ENCODE results near the gene RAB33A. TPM values are rescaled to one million over a fixed set of nuclear protein-coding genes. Genes with fewer than 3 reads are reported as not detected.

The RAB33A gene
- total RNA-seq, 1 donor from 2014 or later = 16.7 TPM

GRCh38 chrX:130165181-130165702 is 6.5 kb upstream of the RAB33A start:
- H3K27ac Mint-ChIP-seq (ENCODE audit: unreplicated experiment) = peak overlapping the region; percentile 99
- TF ChIP-seq, protein P1, sequence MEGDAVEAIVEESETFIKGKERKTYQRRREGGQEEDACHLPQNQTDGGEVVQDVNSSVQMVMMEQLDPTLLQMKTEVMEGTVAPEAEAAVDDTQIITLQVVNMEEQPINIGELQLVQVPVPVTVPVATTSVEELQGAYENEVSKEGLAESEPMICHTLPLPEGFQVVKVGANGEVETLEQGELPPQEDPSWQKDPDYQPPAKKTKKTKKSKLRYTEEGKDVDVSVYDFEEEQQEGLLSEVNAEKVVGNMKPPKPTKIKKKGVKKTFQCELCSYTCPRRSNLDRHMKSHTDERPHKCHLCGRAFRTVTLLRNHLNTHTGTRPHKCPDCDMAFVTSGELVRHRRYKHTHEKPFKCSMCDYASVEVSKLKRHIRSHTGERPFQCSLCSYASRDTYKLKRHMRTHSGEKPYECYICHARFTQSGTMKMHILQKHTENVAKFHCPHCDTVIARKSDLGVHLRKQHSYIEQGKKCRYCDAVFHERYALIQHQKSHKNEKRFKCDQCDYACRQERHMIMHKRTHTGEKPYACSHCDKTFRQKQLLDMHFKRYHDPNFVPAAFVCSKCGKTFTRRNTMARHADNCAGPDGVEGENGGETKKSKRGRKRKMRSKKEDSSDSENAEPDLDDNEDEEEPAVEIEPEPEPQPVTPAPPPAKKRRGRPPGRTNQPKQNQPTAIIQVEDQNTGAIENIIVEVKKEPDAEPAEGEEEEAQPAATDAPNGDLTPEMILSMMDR (IDR thresholded peaks at IDR 0.05) = no peak
- H3K9me3 Mint-ChIP-seq (ENCODE audit: low read depth) = no peaks in the 10 kb centered on the region
- H3K4me3 Mint-ChIP-seq (ENCODE audit: unreplicated experiment) = peak overlapping the region; percentile 94
- peaks cover 30% of the 10 kb centered on the region for H3K4me1 Mint-ChIP-seq (ENCODE audit: low read depth)
- H3K36me3 Mint-ChIP-seq (ENCODE audit: low read depth) = no peaks in the 10 kb centered on the region
- no peaks in the 10 kb centered on the region for H3K27me3 Mint-ChIP-seq (ENCODE audit: low read depth)
- DNase-seq (ENCODE audit: low spot score) = no peak

DNA sequence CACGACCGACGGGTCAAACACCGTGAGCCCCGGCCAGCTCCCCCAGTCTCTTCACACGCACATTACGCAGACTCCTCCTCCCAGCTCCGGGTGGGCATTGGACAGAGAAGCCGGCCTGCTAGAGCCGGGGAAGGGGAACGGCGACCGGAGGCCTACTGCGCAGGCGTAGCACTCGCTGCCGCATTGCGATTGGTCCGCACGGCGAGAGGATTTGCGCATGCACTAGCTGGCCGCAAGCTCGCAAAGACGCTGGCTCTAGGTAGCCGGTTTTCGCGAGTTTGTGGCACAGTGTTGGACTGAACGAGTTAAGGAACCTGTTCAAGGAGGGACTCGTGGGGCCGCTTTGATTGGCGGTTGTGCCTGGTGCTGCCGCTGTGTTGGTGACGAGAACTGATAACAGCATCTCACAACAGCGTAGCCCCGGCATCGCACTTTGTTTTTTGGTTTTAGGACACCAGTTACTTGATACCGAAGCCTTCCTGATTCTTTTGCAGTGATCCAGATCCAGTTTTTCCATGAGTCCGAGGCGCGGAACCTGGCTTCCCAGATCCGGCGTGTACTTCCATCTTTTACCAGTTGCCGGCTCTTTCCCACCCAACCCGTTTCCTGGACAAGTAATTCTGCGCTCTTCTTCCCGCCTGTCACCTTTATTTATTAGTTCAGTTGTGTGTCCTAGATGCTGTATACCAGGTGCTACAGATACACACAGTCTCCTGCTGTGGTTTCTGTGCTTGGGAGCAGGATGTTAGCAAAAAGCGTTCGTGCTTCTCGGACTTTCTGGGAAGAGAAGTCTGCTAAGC is 5.9 kb upstream of the RAB33A start, which contains the start of gene AIFM1:
Gene AIFM1 (minus strand): TSS at position 139 of the 800 bp plus-strand sequence. CDS start 185 bp downstream, outside the sequence.
- peaks cover 32% of the 10 kb centered on the region for H3K4me1 Mint-ChIP-seq (ENCODE audit: low read depth)
- peak; percentile 97 for DNase-seq (ENCODE audit: low spot score)
- no peaks in the 10 kb centered on the region for H3K36me3 Mint-ChIP-seq (ENCODE audit: low read depth)
- H3K9me3 Mint-ChIP-seq (ENCODE audit: low read depth) = no peaks in the 10 kb centered on the region
- TF ChIP-seq, protein P1 (IDR thresholded peaks at IDR 0.05) = no peak
- H3K27ac Mint-ChIP-seq (ENCODE audit: unreplicated experiment) = peak within 1 kb of the TSS; percentile 99
- H3K4me3 Mint-ChIP-seq (ENCODE audit: unreplicated experiment) = peak within 1 kb of the TSS; percentile 94
- H3K27me3 Mint-ChIP-seq (ENCODE audit: low read depth) = no peaks in the 10 kb centered on the region

DNA sequence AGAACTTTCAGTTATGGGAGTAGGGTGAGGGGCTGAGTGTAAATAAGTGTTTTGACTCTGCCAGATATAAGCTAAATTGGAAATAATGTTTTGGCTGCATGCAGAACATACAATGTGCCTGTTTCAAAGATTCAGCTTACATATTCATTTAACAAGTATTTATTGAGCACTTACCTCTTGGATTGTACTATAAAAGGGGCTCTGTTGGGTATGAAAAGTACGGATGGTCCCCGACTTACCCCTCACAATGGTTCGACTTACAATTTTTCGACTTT is 5.3 kb upstream of the RAB33A start:
- Mint-ChIP-seq H3K4me3 (ENCODE audit: unreplicated experiment) (peak overlapping the region; percentile 94), H3K27me3 (ENCODE audit: low read depth) (no peaks in the 10 kb centered on the region), H3K4me1 (ENCODE audit: low read depth) (peaks cover 34% of the 10 kb centered on the region), H3K9me3 (ENCODE audit: low read depth) (no peaks in the 10 kb centered on the region), H3K27ac (ENCODE audit: unreplicated experiment) (peak overlapping the region; percentile 99), H3K36me3 (ENCODE audit: low read depth) (no peaks in the 10 kb centered on the region)
- no peak for DNase-seq (ENCODE audit: low spot score)
- TF ChIP-seq, protein P1 (IDR thresholded peaks at IDR 0.05) = no peak

GRCh38 chrX:130167040-130167439 is 4.7 kb upstream of the RAB33A start:
- H3K9me3 Mint-ChIP-seq (ENCODE audit: low read depth) = no peaks in the 10 kb centered on the region
- no peaks in the 10 kb centered on the region for H3K27me3 Mint-ChIP-seq (ENCODE audit: low read depth)
- peaks cover 32% of the 10 kb centered on the region for H3K4me1 Mint-ChIP-seq (ENCODE audit: low read depth)
- H3K4me3 Mint-ChIP-seq (ENCODE audit: unreplicated experiment) = peak overlapping the region; percentile 94
- H3K27ac Mint-ChIP-seq (ENCODE audit: unreplicated experiment) = no peak overlapping the region
- no peak for DNase-seq (ENCODE audit: low spot score)
- TF ChIP-seq, protein P1 (IDR thresholded peaks at IDR 0.05) = no peak
- H3K36me3 Mint-ChIP-seq (ENCODE audit: low read depth) = no peaks in the 10 kb centered on the region

GRCh38 chrX:130170752-130171445 is 863 bp upstream of the RAB33A start:
- Mint-ChIP-seq H3K27ac (ENCODE audit: unreplicated experiment) (peak overlapping the region; percentile 49), H3K4me1 (ENCODE audit: low read depth) (peaks cover 34% of the 10 kb centered on the region), H3K27me3 (ENCODE audit: low read depth) (no peaks in the 10 kb centered on the region), H3K36me3 (ENCODE audit: low read depth) (no peaks in the 10 kb centered on the region), H3K9me3 (ENCODE audit: low read depth) (no peaks in the 10 kb centered on the region), H3K4me3 (ENCODE audit: unreplicated experiment) (peak overlapping the region; percentile 82)
- TF ChIP-seq, protein P1 (IDR thresholded peaks at IDR 0.05) = no peak
- no peak for DNase-seq (ENCODE audit: low spot score)
